Neural progenitor cell (in vitro differentiated cells): Measurements from ENCODE around the gene GTF2IRD1. TPM values are rescaled to one million over a fixed set of nuclear protein-coding genes. Genes with fewer than 3 reads are reported as not detected.

Experiments used
- DNase-seq: peaks from one replicate; pipeline ENCODE4 v3.0.0-alpha.2; 2016; ENCODE audit warnings: low spot score
- H2AFZ ChIP-seq: fragments of 200-600 bp; sonication (generic); replicated peaks from 2 replicates; pipeline ENCODE4 v1.6.1; 2016; ENCODE audit warnings: antibody characterized with exemption
- H3F3A ChIP-seq: fragments of 200-600 bp; sonication (generic); 2 replicates; pipeline ENCODE4 v1.6.1; 2016; ENCODE audit warnings: antibody characterized with exemption, low read depth
- H3K27ac ChIP-seq: fragments of 200-600 bp; sonication (generic); 2 replicates; pipeline ENCODE4 v1.5.1; 2016; ENCODE audit warnings: mild to moderate bottlenecking
- H3K27me3 ChIP-seq: fragments of 200-600 bp; sonication (generic); 2 replicates; pipeline ENCODE4 v1.6.1; 2016; ENCODE audit warnings: mild to moderate bottlenecking, moderate library complexity
- H3K36me3 ChIP-seq: fragments of 200-600 bp; sonication (generic); 2 replicates; pipeline ENCODE4 v1.5.1; 2016
- H3K4me1 ChIP-seq: fragments of 200-600 bp; sonication (generic); 2 replicates; pipeline ENCODE4 v1.6.1; 2016; ENCODE audit warnings: mixed run types
- H3K4me2 ChIP-seq: fragments of 200-600 bp; sonication (generic); 2 replicates; pipeline ENCODE4 v1.6.1; 2016
- H3K4me3 ChIP-seq: fragments of 200-600 bp; sonication (generic); 2 replicates; pipeline ENCODE4 v1.5.1; 2016
- H3K79me2 ChIP-seq: fragments of 200-600 bp; sonication (generic); 2 replicates; pipeline ENCODE4 v1.6.1; 2016; ENCODE audit warnings: low read depth
- H3K9ac ChIP-seq: fragments of 200-600 bp; sonication (generic); 2 replicates; pipeline ENCODE4 v1.6.1; 2016
- H3K9me3 ChIP-seq: fragments of 200-600 bp; sonication (generic); 2 replicates; pipeline ENCODE4 v1.5.1; 2016; ENCODE audit warnings: low read depth
- H4K20me1 ChIP-seq: fragments of 200-600 bp; sonication (generic); 2 replicates; pipeline ENCODE4 v1.6.1; 2016; ENCODE audit warnings: low read depth
- H3K27ac Mint-ChIP-seq: 3 replicates; pipeline ENCODE4 v1.8.0; 2021; ENCODE audit warnings: mixed read lengths
- H3K27me3 Mint-ChIP-seq: 2 replicates; pipeline ENCODE4 v1.8.0; 2022; ENCODE audit warnings: low read depth, mild to moderate bottlenecking, inconsistent platforms, moderate library complexity, mixed read lengths; ENCODE audit not compliant: insufficient read depth
- H3K36me3 Mint-ChIP-seq: 3 replicates; pipeline ENCODE4 v1.8.0; 2021; ENCODE audit warnings: mixed read lengths
- H3K4me1 Mint-ChIP-seq: 3 replicates; pipeline ENCODE4 v1.8.0; 2021; ENCODE audit warnings: mixed read lengths
- H3K4me3 Mint-ChIP-seq: 3 replicates; pipeline ENCODE4 v1.8.0; 2021; ENCODE audit warnings: mild to moderate bottlenecking, moderate library complexity, mixed read lengths
- H3K9me3 Mint-ChIP-seq: 3 replicates; pipeline ENCODE4 v1.8.0; 2020; ENCODE audit warnings: mixed read lengths
- CTCF ChIP-seq: fragments of 200-600 bp; sonication (generic); IDR thresholded peaks from 2 replicates; pipeline ENCODE4 v1.5.1; 2017; ENCODE audit warnings: antibody characterized with exemption, mild to moderate bottlenecking
- EZH2 ChIP-seq: fragments of 200-600 bp; sonication (generic); IDR thresholded peaks from 2 replicates; pipeline ENCODE4 v1.6.1; 2017; ENCODE audit warnings: antibody characterized with exemption, mild to moderate bottlenecking, moderate library complexity
- EZH2phosphoT487 ChIP-seq: fragments of 200-600 bp; sonication (generic); IDR thresholded peaks from 2 replicates; pipeline ENCODE4 v1.6.1; 2017; ENCODE audit warnings: antibody characterized with exemption
- total RNA-seq: library from RNA; depleted of rRNA; stranded (reverse); fragments of >200 nt; gene quantifications from 2 replicates; pipeline ENCODE4 v1.2.3, GENCODE V29; 2015; ENCODE audit warnings: low replicate concordance

GTF2IRD1 gene
- total RNA-seq, 1 donor from 2014 or later: 25.6 TPM

GRCh38 chr7:74502216-74502891 is 48.6 kb downstream of the GTF2IRD1 start:
- peaks cover 17% of the 10 kb centered on the region for H3K36me3 Mint-ChIP-seq
- TF ChIP-seq EZH2 (no peak), EZH2phosphoT487 (no peak)
- no peak overlapping the region for H3K9ac ChIP-seq
- no peak overlapping the region for H3K27ac ChIP-seq
- peaks cover 98% of the 10 kb centered on the region for H3K79me2 ChIP-seq
- H3K4me3 Mint-ChIP-seq: no peak overlapping the region
- no peaks in the 10 kb centered on the region for H3K27me3 ChIP-seq
- no peaks in the 10 kb centered on the region for H3K9me3 ChIP-seq
- H3K4me2 ChIP-seq: no peak overlapping the region
- H2AFZ ChIP-seq: no peak overlapping the region
- no peak overlapping the region for H3K4me3 ChIP-seq
- H4K20me1 ChIP-seq: peaks cover 100% of the 10 kb centered on the region
- no peaks in the 10 kb centered on the region for H3K9me3 Mint-ChIP-seq
- no peaks in the 10 kb centered on the region for H3K4me1 ChIP-seq
- H3F3A ChIP-seq: peaks cover 8% of the 10 kb centered on the region
- peaks cover 2% of the 10 kb centered on the region for H3K4me1 Mint-ChIP-seq
- H3K36me3 ChIP-seq: no peaks in the 10 kb centered on the region
- H3K27ac Mint-ChIP-seq: no peak overlapping the region
- DNase-seq: no peak
- H3K27me3 Mint-ChIP-seq: peaks cover 6% of the 10 kb centered on the region

GRCh38 chr7:74503061-74503460 is 49.4 kb downstream of the GTF2IRD1 start:
- Mint-ChIP-seq H3K36me3 (peaks cover 14% of the 10 kb centered on the region), H3K4me1 (peaks cover 2% of the 10 kb centered on the region), H3K9me3 (no peaks in the 10 kb centered on the region), H3K27me3 (peaks cover 4% of the 10 kb centered on the region), H3K4me3 (no peak overlapping the region), H3K27ac (no peak overlapping the region)
- H4K20me1 ChIP-seq: peaks cover 100% of the 10 kb centered on the region
- no peak overlapping the region for H2AFZ ChIP-seq
- TF ChIP-seq EZH2 (no peak), CTCF (no peak), EZH2phosphoT487 (no peak)
- H3K27ac ChIP-seq: no peak overlapping the region
- no peaks in the 10 kb centered on the region for H3K9me3 ChIP-seq
- peaks cover 7% of the 10 kb centered on the region for H3F3A ChIP-seq
- H3K36me3 ChIP-seq: no peaks in the 10 kb centered on the region
- H3K4me3 ChIP-seq: no peak overlapping the region
- DNase-seq: no peak
- no peak overlapping the region for H3K9ac ChIP-seq
- no peaks in the 10 kb centered on the region for H3K27me3 ChIP-seq
- H3K4me1 ChIP-seq: no peaks in the 10 kb centered on the region
- no peak overlapping the region for H3K4me2 ChIP-seq
- peaks cover 98% of the 10 kb centered on the region for H3K79me2 ChIP-seq

- peaks cover 2% of the 10 kb centered on the region for H3K4me1 Mint-ChIP-seq
- Histone ChIP-seq H3K9ac (no peak overlapping the region), H2AFZ (no peak overlapping the region), H3K4me3 (no peak overlapping the region), H3K27me3 (no peaks in the 10 kb centered on the region), H3K4me2 (no peak overlapping the region), H3K36me3 (no peaks in the 10 kb centered on the region), H3K27ac (no peak overlapping the region), H3K4me1 (no peaks in the 10 kb centered on the region), H3K79me2 (peaks cover 91% of the 10 kb centered on the region), H3F3A (peaks cover 4% of the 10 kb centered on the region), H4K20me1 (peaks cover 98% of the 10 kb centered on the region), H3K9me3 (no peaks in the 10 kb centered on the region)
- H3K27me3 Mint-ChIP-seq: peaks cover 4% of the 10 kb centered on the region
- no peak overlapping the region for H3K4me3 Mint-ChIP-seq
- TF ChIP-seq CTCF (no peak), EZH2phosphoT487 (no peak), EZH2 (no peak)
- H3K9me3 Mint-ChIP-seq: no peaks in the 10 kb centered on the region
- H3K27ac Mint-ChIP-seq: no peak overlapping the region
- peaks cover 17% of the 10 kb centered on the region for H3K36me3 Mint-ChIP-seq
- DNase-seq: no peak
These were observed 50.2 kb downstream of the GTF2IRD1 start for GRCh38 chr7:74503943-74504342.

- Histone ChIP-seq H3F3A (peaks cover 8% of the 10 kb centered on the region), H3K4me1 (no peaks in the 10 kb centered on the region), H3K4me3 (no peak overlapping the region), H3K4me2 (no peak overlapping the region), H2AFZ (no peak overlapping the region), H3K9me3 (no peaks in the 10 kb centered on the region), H4K20me1 (peaks cover 94% of the 10 kb centered on the region), H3K36me3 (no peaks in the 10 kb centered on the region), H3K27me3 (no peaks in the 10 kb centered on the region), H3K9ac (peak overlapping the region; percentile 27), H3K27ac (no peak overlapping the region), H3K79me2 (peaks cover 74% of the 10 kb centered on the region)
- peaks cover 2% of the 10 kb centered on the region for H3K4me1 Mint-ChIP-seq
- H3K9me3 Mint-ChIP-seq: no peaks in the 10 kb centered on the region
- TF ChIP-seq CTCF (no peak), EZH2 (no peak), EZH2phosphoT487 (no peak)
- H3K27ac Mint-ChIP-seq: peak overlapping the region; percentile 96
- peaks cover 11% of the 10 kb centered on the region for H3K36me3 Mint-ChIP-seq
- H3K4me3 Mint-ChIP-seq: no peak overlapping the region
- peak; percentile 30 for DNase-seq
- H3K27me3 Mint-ChIP-seq: no peaks in the 10 kb centered on the region
These were observed 52.0 kb downstream of the GTF2IRD1 start for GRCh38 chr7:74505471-74506324.
